DND-41 (cell line): ENCODE measurements around the gene BCL3.

ENCODE experiments used
- ATAC-seq: fragments of 200-7000 bp; cut with Tn5 transposase; 3 replicates; pipeline ENCODE4 v1.9.1; 2021; ENCODE audit warnings: low read depth; ENCODE audit not compliant: insufficient read depth
- DNase-seq: peaks from one replicate; pipeline ENCODE4 v3.0.0-alpha.2; 2020
- H2AFZ ChIP-seq: 2 replicates; pipeline ENCODE4 v1.6.0; 2012; ENCODE audit warnings: low read depth, low read length
- H3K27ac ChIP-seq: 2 replicates; pipeline ENCODE4 v1.5.1; 2012; ENCODE audit warnings: low read length, inconsistent platforms
- H3K27me3 ChIP-seq: fragments of 200-600 bp; sonication (generic); 2 replicates; pipeline ENCODE4 v1.6.0; 2012; ENCODE audit warnings: low read length, mild to moderate bottlenecking, inconsistent platforms; ENCODE audit not compliant: insufficient read depth, poor library complexity
- H3K36me3 ChIP-seq: 2 replicates; pipeline ENCODE4 v1.5.1; 2012; ENCODE audit warnings: low read length, inconsistent platforms; ENCODE audit not compliant: insufficient read depth
- H3K4me1 ChIP-seq: 2 replicates; pipeline ENCODE4 v1.5.1; 2012; ENCODE audit warnings: mild to moderate bottlenecking, low read length; ENCODE audit not compliant: insufficient read depth
- H3K4me2 ChIP-seq: 2 replicates; pipeline ENCODE4 v1.6.0; 2012; ENCODE audit warnings: mild to moderate bottlenecking, moderate library complexity, low read length, inconsistent platforms; ENCODE audit not compliant: insufficient read depth
- H3K4me3 ChIP-seq, 2 experiments: fragments of 200-600 bp in 1 of 2; shearing (Covaris generic) in 1 of 2; 2 replicates each; pipeline ENCODE4 v1.5.1; 2012 to 2016; ENCODE audit warnings: inconsistent platforms in 2 of 2, low read length in 2 of 2, mild to moderate bottlenecking in 2 of 2, low read depth in 1 of 2, moderate library complexity in 1 of 2
- H3K79me2 ChIP-seq: 2 replicates; pipeline ENCODE4 v1.6.0; 2012; ENCODE audit warnings: low read length, inconsistent platforms; ENCODE audit not compliant: insufficient read depth
- H3K9ac ChIP-seq: 2 replicates; pipeline ENCODE4 v1.6.0; 2012; ENCODE audit warnings: low read depth, mild to moderate bottlenecking, inconsistent platforms, low read length, moderate library complexity
- H3K9me3 ChIP-seq: 2 replicates; pipeline ENCODE4 v1.5.1; 2012; ENCODE audit warnings: low read length, moderate library complexity, mild to moderate bottlenecking, inconsistent platforms; ENCODE audit not compliant: insufficient read depth, severe bottlenecking
- H4K20me1 ChIP-seq: 2 replicates; pipeline ENCODE4 v1.6.0; 2012; ENCODE audit warnings: low read length; ENCODE audit not compliant: insufficient read depth
- CTCF ChIP-seq: IDR thresholded peaks from 2 replicates; pipeline ENCODE4 v1.5.1; 2012; ENCODE audit warnings: borderline replicate concordance, low read length, moderate library complexity, mild to moderate bottlenecking; ENCODE audit not compliant: poor library complexity, severe bottlenecking; ENCODE audit errors: extremely low read depth
- EZH2 ChIP-seq: IDR thresholded peaks from 3 replicates; pipeline ENCODE4 v1.6.1; 2012; ENCODE audit warnings: borderline replicate concordance, low read depth, mild to moderate bottlenecking, moderate library complexity, low read length, inconsistent platforms; ENCODE audit not compliant: severe bottlenecking

Gene BCL3

GRCh38 chr19:44722131-44723121 lies 26.1 kb upstream of the BCL3 start:
- no peaks in the 10 kb centered on the region for H3K79me2 ChIP-seq
- H3K4me3 ChIP-seq: no peak overlapping the region
- no peak overlapping the region for H3K4me2 ChIP-seq
- no peak overlapping the region for H3K9ac ChIP-seq
- H3K27ac ChIP-seq: no peak overlapping the region
- no peak overlapping the region for H2AFZ ChIP-seq
- peak; percentile 31 for DNase-seq
- peaks cover 8% of the 10 kb centered on the region; the same call in 1 of the 2 replicates for H4K20me1 ChIP-seq
- no peaks in the 10 kb centered on the region for H3K27me3 ChIP-seq
- TF ChIP-seq EZH2 (no peak), CTCF (no peak)
- peak; percentile 61; the same call in 2 of the 3 replicates for ATAC-seq
- H3K4me1 ChIP-seq: peaks cover 7% of the 10 kb centered on the region
- H3K9me3 ChIP-seq: no peaks in the 10 kb centered on the region
- H3K36me3 ChIP-seq: no peaks in the 10 kb centered on the region

GRCh38 chr19:44723299-44723951 lies 25.1 kb upstream of the BCL3 start:
- no peak overlapping the region for H3K27ac ChIP-seq
- H3K9me3 ChIP-seq: no peaks in the 10 kb centered on the region
- no peak overlapping the region for H3K4me2 ChIP-seq
- TF ChIP-seq CTCF (no peak), EZH2 (no peak)
- no peaks in the 10 kb centered on the region for H3K36me3 ChIP-seq
- H3K4me1 ChIP-seq: peaks cover 7% of the 10 kb centered on the region
- no peak overlapping the region for H3K4me3 ChIP-seq
- no peak overlapping the region for H2AFZ ChIP-seq
- ATAC-seq (peak; percentile 38; the same call in 2 of the 3 replicates), DNase-seq (no peak)
- peaks cover 8% of the 10 kb centered on the region; the same call in 1 of the 2 replicates for H4K20me1 ChIP-seq
- H3K79me2 ChIP-seq: no peaks in the 10 kb centered on the region
- H3K9ac ChIP-seq: no peak overlapping the region
- no peaks in the 10 kb centered on the region for H3K27me3 ChIP-seq

- peak; percentile 98 for TF ChIP-seq CTCF
- TF ChIP-seq EZH2: no peak
- Histone ChIP-seq H3K4me1 (peaks cover 7% of the 10 kb centered on the region), H3K79me2 (no peaks in the 10 kb centered on the region), H3K36me3 (no peaks in the 10 kb centered on the region), H2AFZ (no peak overlapping the region), H3K4me2 (no peak overlapping the region), H3K4me3 (no peak overlapping the region), H3K9me3 (no peaks in the 10 kb centered on the region), H3K27ac (no peak overlapping the region), H4K20me1 (peaks cover 8% of the 10 kb centered on the region; the same call in 1 of the 2 replicates), H3K27me3 (no peaks in the 10 kb centered on the region), H3K9ac (no peak overlapping the region)
- ATAC-seq: peak; percentile 89
- DNase-seq: peak; percentile 72
These were observed 24.6 kb upstream of the BCL3 start for GRCh38 chr19:44723952-44724319.
